ENCODE results near the gene MNT.

MNT gene

DNA sequence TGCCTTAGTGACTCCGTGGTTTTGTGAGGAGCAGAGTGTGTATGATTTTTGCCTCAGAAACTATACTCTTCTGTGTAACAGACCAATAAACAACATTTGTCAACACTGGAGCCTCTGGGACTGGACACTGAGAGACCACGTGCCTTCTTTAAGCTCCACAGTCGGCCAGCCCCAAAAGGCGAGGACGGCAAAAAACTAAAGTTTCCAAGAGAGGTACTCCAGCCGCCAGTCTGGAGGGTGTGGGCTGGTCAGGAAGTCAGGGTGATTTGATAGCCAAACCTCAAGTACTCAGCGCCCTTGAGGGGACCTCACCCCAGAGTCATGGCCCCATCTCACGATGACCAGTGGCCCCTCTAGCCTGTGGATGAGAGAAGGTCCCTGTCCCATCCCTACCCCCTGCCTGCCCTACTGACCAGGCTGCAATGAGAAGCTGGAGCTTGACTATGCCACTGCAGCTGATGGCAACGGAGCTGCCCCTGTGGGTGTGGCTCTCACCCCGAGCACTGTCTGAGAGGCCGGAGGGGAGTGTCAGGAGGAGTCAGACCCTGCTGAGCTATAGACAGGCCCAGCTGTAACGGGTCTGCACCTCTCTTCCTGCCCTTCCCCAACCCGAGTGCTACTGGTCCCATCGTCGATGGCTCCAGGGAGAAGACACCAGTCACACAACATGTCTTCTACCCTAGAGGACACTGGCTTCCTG is 19.8 kb downstream of the MNT start:
- DNase-seq (ENCODE audit: low spot score): no peak

DNA sequence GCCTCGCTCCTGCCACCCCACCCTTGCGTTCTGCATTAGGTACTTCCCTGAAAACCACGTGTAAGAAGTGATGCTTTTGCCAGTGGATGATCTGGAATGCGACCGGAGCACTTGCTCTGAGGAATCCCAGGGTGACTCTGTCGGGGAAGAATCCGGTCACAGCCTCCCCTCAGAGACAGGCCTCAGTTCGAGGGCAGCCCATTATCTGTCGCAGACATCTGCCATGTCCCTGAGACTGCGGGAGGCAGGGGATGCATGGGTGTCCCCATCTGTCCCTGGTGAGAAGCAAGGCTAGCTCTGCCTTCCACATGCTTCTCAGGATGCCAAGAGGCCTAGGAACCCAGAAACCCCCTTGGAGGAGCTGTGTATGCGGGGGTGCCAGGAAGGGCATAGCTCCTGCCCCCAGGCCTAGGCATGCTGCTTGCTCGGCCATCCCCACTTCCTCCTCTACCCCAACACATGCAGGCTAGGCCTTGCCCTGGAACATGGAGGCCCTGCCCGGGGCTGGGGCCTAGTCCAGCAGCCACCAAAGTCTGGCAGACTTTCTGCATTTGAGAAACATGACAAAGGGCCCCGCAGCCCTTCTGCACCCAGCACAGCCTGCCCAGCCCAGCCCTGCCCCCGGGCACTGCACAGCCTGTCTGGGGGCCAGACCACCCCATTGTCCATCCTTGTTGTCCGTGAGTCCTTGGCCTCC is 20.5 kb downstream of the MNT start:
- DNase-seq (ENCODE audit: low spot score): no peak

DNA sequence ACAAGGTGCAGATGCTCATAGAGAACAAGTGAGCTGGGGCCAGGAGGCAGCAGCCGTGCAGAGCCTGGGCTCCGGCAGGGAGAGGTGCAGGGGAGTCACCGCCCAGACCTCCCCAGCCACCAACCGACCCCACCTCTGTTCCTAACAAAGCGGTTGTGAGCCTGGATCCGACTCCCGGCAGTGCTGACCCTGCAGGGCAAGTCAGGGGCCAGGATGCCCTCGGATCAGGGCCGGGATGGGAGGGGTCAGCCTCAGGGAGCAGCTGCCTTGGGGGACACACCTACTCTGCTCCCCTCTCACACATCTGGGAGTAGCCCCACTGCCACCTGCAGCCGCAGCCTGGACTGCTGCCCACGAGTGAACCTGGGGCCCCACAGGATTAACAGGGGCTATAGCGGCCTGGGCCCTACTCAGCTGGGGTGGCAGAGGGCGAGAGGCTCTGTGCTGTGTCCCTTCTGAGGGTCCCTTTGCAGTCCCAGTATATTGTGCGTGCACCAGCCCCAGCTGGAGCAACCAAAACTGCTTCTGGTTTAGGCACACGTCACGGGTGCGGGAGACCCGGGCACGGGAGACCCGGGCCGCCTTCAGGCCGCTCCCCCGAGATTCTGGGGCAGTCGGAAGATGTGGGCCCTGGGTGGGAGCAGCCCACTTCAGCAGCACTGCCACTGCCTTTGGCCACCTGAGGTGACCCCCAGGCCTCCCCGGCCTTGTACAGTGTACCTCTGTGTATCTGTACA is 21.2 kb downstream of the MNT start:
- no peak for DNase-seq (ENCODE audit: low spot score)

DNA sequence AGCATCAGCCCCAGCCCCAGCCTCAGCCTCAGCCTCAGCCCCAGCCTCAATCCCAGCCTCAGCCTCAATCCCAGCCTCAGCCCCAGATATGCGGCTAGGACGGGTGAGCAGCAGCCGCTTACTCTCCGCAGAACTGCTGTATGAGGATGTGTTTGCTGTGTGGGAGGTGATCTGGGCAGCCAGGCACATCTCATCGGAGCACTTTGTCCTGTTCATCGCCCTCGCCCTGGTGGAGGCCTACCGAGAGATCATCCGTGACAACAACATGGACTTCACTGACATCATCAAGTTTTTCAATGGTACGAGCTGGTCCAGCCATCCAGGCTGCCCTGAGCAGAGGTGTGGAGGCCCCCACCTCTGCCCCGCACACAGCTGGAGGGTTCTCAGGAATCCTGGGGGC is 22.0 kb downstream of the MNT start:
- no peak for DNase-seq (ENCODE audit: low spot score)

DNA sequence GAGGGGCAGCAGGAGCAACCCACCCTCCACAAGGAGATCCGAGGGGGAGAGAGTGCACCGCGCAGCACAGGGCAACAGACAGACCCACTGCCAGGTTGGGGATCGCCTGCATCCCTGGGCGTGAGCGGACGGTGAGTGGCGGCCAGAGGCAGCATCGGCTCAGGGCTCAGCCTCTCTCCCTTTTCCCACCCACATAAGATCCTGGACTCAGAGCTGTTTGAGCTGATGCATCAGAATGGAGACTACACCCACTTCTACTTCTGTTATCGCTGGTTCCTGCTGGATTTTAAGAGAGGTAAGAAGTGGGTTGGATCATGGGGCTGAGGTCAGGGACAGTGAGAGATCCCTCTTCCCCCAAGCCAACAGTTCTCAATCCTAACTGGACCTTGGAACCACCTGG is 23.2 kb downstream of the MNT start:
- DNase-seq (ENCODE audit: low spot score): no peak

DNA sequence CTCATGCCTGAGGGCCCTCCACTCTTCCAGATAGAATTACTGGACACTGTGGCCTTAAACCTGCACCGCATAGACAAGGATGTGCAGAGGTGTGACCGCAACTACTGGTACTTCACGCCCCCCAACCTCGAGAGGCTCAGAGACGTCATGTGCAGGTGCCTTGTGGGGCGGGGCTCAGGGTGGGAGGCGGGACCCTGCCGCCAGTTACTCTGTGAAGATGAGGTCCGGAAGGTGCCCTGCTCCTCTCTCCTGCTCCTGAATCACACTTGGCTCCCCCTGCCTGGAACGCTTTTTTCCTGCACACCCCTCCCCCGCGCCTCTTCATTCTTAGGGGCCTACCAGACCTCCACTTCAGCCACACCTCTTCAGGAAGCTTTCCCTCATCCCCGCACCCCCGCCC is 24.8 kb downstream of the MNT start:
- no peak for DNase-seq (ENCODE audit: low spot score)

DNA sequence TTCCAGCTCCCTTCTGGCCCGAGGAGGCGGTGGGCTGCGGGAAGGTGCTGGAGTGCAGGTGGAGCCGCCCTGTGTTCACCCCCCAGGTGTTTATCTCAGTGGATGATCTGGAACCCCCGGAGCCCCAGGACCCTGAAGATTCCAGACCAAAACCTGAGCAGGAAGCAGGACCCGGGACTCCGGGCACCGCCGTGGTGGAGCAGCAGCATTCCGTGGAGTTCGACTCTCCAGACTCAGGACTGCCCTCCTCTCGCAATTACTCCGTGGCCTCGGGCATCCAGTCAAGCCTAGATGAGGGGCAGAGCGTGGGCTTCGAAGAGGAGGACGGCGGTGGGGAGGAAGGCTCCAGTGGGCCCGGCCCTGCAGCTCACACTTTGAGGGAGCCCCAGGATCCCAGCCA is 25.5 kb downstream of the MNT start:
- DNase-seq (ENCODE audit: low spot score): no peak

DNA sequence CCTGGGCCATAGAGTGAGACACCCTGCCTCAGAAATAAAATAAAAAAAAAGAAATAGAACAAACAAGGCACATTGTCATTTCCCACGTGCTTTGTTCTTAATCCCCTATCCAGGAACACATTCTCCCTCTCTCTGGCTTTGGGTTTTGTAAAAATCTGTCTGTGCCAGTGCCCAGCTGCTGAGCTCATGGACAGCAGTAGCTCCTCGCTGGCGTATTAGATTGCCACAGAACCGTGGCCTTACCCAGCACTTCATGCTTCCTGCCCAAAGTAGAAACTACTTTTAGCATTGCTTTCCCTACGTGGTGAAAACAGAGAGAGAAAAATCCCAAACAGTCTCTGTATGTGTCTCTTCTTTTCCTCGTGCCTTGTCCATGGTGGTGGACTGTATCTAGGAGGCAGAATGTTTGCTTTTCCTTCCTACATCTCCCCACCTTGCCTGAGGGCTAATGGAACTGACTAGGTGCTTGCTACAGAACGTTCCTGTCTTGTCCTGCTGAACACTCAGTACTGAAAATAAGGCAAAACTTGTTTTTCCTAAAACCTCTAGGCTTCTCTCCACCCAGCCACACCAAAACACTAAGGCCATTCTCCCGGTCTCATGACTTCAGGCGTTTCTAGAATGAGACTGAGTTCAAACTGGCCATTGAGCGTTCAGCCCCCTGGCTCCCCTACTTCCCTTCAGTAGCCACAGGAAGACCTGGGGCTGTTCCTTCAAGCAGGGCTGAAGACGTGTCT is 26.1 kb downstream of the MNT start:
- no peak for DNase-seq (ENCODE audit: low spot score)

DNA sequence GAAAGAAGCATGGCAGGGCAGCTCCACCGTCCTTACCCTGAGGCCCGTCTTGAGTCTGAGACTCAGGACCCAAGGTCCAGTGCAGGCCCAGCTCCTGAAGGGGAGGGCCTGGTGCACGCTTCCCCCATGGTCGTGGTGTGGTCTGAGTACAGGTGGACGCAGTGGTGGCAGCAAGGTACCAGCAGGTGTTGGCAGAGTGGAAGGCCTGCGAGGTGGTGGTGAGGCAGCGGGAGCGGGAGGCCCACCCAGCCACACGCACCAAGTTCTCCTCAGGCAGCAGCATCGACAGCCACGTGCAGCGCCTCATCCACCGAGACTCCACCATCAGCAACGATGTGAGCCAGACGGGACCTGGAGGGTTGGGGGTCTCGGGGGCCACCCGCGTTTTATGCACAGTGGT is 27.7 kb downstream of the MNT start:
- no peak for DNase-seq (ENCODE audit: low spot score)

DNA sequence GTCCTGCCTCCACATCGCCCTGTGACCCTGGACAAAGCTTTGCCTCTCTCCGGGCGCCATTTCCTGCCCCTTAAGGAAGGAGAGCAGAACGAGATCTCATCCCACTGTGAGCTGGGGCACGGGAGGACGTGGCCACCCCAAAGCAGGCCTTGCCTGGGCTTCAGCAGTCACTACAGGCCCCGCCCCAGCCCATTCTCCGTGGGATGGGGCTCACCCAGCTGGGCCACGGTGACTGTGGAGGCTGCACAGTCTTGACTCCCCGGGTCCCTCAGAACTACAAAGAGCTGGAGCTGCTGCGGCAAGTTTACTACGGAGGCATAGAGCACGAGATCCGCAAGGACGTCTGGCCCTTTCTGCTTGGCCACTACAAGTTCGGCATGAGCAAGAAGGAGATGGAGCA is 28.2 kb downstream of the MNT start:
- DNase-seq (ENCODE audit: low spot score): no peak

DNA sequence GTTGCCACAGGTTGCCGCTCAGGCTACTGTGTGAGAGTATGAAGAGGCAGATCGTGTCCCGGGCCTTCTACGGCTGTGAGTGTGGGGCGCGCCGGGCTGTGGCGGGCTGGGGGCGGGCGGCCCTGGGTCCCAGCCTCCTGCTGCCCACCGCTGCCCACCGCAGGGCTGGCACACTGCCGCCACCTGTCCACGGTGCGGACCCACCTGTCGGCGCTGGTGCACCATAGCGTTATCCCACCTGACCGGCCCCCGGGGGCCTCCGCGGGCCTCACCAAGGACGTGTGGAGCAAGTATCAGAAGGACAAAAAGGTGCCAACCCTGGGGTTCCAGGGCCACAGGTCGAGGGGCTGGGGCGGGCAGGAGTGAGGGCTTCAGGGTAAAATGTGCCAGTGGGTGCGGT is 28.7 kb downstream of the MNT start:
- no peak for DNase-seq (ENCODE audit: low spot score)

DNA sequence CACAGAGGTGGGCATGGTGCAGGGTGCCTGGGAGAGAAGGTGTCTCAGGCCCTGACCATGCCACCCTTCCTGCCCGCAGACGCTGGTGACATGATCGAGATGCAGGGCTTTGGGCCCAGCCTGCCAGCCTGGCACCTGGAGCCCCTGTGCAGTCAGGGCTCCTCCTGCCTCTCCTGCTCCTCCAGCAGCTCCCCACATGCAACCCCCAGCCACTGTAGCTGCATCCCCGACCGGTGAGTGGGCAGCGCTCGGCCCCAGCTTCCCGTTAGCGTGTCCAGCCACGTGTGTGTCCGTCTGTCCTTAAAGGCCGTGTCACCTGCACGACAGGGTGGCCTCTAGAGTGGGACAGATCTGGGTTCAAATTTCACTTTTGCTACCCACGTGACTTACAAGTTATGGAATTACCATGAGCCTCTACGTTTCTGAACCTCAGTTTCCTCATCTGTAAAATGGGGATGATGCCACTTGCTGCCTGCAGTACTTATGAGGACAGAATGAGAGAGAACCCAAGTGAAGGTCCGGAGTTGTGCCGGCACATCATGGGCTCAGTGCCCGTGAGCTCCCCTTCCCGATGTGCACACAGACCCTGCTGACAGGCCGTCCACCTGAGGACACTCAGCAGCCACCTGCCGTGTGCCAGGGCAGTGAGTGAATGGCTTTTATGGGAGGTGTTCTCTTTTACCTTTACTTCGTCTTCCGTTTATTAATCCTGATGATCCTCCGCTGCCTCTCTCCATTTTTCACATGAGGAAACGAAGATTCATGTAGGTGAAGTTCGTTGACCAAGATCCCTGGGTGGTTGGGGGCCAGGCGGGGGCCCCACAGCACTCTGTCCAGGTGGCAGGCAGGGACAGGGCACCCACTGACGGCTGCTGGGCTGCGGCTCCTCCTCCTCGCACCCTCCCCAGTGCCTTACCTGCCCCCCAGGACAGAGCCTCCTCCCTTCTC is 29.4 kb downstream of the MNT start:
- DNase-seq (ENCODE audit: low spot score): no peak

DNA sequence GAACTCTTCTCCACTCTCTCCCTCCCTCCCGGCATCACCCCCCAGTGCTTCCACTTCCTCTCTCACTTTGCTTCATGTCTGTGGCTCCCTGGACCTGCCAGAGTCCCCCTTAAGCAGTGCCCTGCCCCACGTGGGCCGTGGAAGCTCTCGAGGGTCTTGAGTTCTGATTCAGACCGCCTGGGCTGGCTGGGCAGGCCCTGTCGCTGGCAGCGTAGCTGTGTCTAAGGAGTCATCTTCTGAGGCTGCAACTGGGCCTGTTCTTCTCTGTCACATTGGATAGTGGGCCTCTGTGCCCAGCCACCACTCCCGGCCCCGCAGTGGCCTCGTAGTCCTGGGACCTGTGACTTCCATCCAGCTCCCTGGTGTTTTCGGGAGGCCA is 30.7 kb downstream of the MNT start:
- DNase-seq (ENCODE audit: low spot score): no peak

DNA sequence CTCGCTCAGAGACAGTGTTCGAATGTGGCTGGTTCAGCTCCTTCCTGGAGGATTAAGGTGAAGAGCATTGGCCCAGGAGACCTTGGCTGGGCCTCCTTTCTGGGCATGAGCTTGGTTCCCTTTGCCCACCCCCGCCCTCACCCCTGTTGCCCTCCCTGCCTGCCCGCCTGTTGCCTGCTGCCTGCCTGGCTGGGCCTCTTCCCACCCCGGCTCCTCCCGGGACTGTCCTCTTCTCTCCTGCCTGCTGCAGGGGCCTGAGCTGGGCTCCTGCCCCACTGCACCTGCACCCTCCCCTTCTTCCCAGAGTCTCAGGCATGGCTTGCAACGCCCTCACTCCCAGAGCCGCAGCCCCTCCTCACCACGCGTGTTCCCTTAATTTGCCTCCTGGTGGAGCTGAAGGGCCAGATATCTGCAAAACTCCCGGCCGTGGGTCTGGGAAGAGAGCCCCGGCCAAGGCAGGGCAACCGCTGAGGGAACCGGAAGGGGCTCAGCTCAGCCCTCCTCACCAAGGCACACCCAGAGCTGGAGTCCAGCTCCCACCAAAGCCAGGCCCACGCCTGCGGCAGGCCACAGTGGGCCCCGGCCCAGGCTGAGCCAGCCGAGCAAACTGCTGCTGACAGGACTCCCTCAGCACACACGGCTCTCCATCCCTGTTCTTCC is 31.2 kb downstream of the MNT start:
- no peak for DNase-seq (ENCODE audit: low spot score)

DNA sequence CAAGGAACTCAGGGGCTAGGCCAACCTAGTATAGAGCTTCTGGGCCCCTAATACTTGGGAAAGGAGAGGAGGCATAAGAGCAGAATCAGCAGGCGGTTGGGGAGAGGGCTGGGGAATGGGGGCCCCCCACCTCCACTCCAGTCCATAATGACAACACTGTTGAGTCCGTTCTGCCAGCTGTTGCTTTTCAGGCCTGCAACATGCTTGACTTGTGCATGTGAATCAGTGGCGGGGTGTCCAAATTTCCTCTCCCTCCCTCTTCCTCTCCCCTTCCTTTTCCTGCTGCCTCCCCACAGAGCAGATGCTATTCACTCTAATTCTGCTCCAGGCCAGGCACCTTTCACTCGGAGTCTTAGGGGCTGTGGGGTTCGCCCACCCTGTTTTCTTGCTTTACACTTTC is 31.8 kb downstream of the MNT start:
- DNase-seq (ENCODE audit: low spot score): no peak

DNA sequence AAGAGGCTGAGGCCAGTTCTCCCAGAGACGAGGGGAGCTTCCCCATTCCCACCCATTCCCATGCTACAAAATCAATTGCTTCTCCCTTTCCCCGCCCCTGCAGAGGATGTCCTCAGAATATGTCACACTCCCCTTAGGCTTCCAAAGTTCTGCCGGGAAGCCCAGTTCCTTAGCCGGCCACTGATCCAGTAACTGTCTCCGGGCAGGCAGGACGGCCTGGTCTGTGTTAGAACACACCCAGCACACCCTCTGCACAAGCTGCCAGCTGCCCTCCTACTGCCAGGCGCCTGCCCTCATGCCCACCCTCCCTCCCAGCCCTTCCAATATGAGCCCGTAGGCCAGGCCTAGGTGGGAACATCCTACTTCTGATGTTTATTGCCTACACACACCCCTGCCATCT is 32.5 kb downstream of the MNT start:
- DNase-seq (ENCODE audit: low spot score): no peak

DNA sequence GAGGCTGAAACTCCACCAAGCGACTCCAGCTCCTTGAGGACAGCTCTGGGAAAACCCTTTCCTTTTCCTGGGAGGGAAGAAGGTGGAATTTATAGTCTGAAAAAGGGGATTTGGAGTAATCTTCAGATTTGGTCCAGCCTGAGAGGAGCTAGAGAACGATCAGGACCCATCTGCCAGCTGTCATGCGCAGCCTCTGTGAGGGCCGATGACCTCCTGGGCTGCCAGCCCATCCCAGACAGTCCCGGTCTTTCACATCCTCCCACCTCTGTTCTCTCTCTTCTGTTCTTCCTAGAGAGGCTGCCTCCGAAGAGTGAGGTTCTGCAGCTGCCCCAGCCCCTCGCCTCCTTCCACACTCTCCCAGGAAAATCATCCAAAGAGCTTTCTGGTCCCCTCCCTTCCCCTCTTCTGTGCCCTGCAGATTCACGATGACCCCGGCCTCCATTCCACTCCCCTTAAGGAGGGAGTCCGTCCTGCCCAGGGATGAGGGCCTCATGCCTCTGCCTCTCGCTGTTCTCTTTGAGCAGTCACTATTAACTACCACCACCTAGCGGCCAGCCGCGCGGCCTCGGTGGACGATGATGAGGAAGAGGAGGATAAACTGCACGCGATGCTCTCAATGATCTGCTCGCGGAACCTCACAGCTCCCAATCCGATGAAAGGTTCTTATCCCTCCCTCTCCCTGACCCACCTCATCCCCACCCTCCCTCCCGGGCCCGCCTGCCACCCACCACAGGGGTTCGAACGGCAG is 33.9 kb downstream of the MNT start:
- DNase-seq (ENCODE audit: low spot score): no peak

DNA sequence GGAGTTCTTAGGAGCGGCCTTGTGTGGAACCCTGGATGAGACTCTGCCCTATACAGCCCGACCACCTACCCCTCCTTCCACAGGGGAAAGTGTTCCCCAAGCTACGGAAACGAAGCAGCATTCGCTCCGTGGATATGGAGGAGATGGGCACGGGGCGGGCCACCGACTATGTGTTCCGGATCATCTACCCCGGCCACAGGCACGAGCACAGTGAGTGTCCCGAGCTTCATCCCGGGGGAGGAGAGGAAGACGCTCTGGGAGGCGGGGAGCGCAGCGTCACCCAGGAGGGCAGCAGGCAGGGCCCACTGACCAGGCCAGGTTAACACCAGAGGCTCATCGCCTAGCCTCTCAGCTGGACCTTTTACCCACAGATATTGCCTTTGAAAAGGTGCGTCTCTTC is 35.7 kb downstream of the MNT start:
- DNase-seq (ENCODE audit: low spot score): no peak

DNA sequence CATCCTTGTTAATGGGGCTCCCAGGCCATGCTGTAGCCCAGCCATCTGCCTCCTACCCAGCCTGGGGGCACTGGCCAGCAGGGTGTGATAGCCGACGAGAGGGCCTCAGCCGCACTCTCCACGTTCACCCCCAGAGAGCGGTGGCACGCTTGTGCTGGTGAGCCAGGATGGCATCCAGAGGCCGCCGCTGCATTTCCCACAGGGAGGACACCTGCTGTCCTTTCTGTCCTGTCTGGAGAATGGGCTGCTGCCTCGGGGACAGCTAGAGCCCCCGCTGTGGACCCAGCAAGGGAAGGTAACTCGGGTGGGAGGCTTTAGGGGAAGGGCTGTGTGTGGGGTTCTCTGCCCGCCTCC is 36.1 kb downstream of the MNT start:
- DNase-seq (ENCODE audit: low spot score): no peak

Measured in hematopoietic multipotent progenitor cell treated with erythropoietin and hydrocortisone succinate and interleukin-3 and kit ligand, for 17 days (in vitro differentiated cells).